Stimulated activated naive CD4-positive, alpha-beta T cell treated with Interleukin-2 at 50 U/mL for 16 hours (primary cell): ENCODE data around the gene TRIM47.

Experiments
- DNase-seq: peaks from one replicate; lab custom pipeline; 2025; lab: John Stamatoyannopoulos, UW

Gene TRIM47

GRCh38 chr17:75846692-75847613 lies 31.4 kb downstream of the TRIM47 start:
- DNase-seq = no peak

GRCh38 chr17:75845933-75846691 lies 32.3 kb downstream of the TRIM47 start:
- no peak for DNase-seq

- peak; percentile 60 for DNase-seq
Observed at GRCh38 chr17:75845058-75845711, 33.2 kb downstream of the TRIM47 start.

- no peak for DNase-seq
Observed at GRCh38 chr17:75844530-75845057, 33.8 kb downstream of the TRIM47 start.

GRCh38 chr17:75843577-75844529 lies 34.5 kb downstream of the TRIM47 start, which contains the start of gene UNC13D:
Gene UNC13D, minus strand, starts transcription at chr17:75844404. Its CDS starts 67 bp downstream, at chr17:75844337.
- DNase-seq = peak; percentile 37

GRCh38 chr17:75842963-75843576 lies 35.3 kb downstream of the TRIM47 start:
- peak; percentile 12 for DNase-seq

GRCh38 chr17:75842411-75842810 lies 36.0 kb downstream of the TRIM47 start:
- no peak for DNase-seq

- DNase-seq = no peak
Observed at GRCh38 chr17:75840799-75841164, 37.6 kb downstream of the TRIM47 start.

GRCh38 chr17:75839942-75840798 lies 38.2 kb downstream of the TRIM47 start:
- DNase-seq = no peak

GRCh38 chr17:75838410-75838809 lies 40.0 kb downstream of the TRIM47 start:
- DNase-seq = no peak

GRCh38 chr17:75837899-75838298 lies 40.5 kb downstream of the TRIM47 start:
- DNase-seq = no peak

GRCh38 chr17:75836605-75837004 lies 41.8 kb downstream of the TRIM47 start:
- DNase-seq = no peak

GRCh38 chr17:75835654-75835987 lies 42.8 kb downstream of the TRIM47 start:
- DNase-seq = no peak

- DNase-seq = no peak
Observed at GRCh38 chr17:75834928-75835653, 43.3 kb downstream of the TRIM47 start.

- DNase-seq = no peak
Observed at GRCh38 chr17:75834279-75834920, 44.0 kb downstream of the TRIM47 start.

- DNase-seq = no peak
Observed at GRCh38 chr17:75832652-75833400, 45.6 kb downstream of the TRIM47 start.

GRCh38 chr17:75832164-75832651 lies 46.2 kb downstream of the TRIM47 start:
- DNase-seq = peak; percentile 45
